ENCODE results near the gene ATG7.

ATG7 gene

DNA sequence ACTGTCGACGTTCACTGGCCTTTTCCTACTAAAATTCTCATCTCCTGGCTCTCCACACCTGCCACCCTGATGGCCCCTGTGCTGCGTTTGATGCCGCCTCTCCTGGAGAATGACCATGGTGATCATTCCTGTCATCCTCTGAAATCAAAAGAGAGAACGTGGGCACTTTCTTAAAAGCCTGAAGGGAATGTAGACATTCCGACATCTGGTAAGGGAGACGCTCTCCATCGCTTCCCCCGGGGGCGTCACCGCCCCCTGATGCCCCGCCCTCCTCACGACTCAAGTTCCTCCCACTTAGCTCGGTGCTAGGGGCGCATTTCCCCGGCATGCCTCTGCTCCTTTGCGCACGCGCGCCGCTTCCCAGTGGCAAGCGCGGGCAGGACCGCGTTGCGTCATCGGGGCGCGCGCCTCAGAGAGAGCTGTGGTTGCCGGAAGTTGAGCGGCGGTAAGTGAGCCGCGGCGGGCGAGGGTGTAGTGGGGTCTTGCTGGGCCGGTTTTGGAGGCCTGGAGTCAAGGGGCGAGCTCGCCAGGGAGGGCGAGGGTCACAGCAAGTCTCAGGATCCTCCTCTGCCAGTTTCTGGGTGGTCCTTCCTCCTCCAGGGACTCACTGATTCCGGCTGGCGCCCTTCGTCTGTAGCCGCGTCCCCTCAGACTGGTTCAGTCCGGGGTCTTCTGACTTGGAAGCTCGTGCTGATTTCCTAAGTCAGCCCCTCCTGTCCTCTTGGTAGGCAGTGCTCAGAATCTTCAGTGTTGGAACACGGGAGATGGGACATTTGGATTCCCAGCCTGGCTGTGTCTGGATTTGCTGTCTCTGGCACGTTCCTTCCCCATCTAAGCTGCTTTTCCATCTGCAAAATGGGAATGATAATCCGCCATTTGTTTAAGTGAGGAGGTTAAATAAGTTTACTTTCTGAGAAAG, at the start of gene ATG7:
Gene ATG7, plus strand, starts transcription at position 412 of the 919 bp plus-strand sequence. CDS start 26,299 bp downstream, outside the sequence.
- peak; percentile 99 for DNase-seq

DNA sequence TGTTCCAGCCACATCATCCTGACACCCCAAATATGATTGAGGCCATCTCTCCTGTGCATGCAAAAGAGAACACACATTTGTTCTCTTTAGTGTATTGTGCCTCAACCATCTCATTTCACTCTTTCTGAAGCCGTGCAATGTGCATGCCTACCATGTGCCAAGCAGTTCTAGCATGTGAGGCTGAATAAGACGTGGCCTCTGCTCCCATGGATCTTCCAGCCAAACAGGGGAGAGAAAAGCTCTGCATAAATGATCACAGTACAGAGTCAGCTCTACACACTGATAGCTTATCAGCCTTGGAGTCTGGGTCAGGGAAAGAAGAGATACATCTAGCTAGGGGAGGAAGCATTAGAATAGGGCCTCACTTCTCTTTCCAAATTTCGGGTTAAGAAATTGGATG, 48.2 kb upstream of the ATG7 start:
- DNase-seq, result no peak

GRCh38 chr3:11224870-11225229, 47.3 kb upstream of the ATG7 start:
- DNase-seq, result no peak

- DNase-seq, result no peak
These were observed 46.2 kb upstream of the ATG7 start for GRCh38 chr3:11226042-11226370.

GRCh38 chr3:11228041-11228440, 44.2 kb upstream of the ATG7 start:
- no peak for DNase-seq

GRCh38 chr3:11230125-11230524, 42.1 kb upstream of the ATG7 start:
- DNase-seq, result no peak

DNA sequence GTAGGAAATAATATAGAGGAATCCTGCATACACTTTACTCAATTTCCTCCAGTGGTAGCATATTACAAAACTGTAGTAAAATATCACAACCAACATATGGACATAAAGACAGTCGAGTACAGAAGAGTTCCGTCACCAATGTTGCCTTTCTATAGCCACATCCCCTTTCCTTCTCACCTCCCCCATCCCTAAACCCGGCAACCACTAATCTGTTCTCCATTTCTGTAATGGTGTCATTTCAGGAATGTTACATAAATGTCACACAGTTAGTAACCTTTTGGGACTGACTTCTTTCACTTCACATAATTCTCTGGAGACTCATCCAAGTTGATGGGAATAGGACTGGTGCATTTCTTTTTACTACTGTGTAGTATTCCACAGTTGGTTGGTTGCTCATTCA, 41.4 kb upstream of the ATG7 start:
- DNase-seq, result no peak

- DNase-seq, result no peak
These were observed 36.8 kb upstream of the ATG7 start for GRCh38 chr3:11235385-11235784.

DNA sequence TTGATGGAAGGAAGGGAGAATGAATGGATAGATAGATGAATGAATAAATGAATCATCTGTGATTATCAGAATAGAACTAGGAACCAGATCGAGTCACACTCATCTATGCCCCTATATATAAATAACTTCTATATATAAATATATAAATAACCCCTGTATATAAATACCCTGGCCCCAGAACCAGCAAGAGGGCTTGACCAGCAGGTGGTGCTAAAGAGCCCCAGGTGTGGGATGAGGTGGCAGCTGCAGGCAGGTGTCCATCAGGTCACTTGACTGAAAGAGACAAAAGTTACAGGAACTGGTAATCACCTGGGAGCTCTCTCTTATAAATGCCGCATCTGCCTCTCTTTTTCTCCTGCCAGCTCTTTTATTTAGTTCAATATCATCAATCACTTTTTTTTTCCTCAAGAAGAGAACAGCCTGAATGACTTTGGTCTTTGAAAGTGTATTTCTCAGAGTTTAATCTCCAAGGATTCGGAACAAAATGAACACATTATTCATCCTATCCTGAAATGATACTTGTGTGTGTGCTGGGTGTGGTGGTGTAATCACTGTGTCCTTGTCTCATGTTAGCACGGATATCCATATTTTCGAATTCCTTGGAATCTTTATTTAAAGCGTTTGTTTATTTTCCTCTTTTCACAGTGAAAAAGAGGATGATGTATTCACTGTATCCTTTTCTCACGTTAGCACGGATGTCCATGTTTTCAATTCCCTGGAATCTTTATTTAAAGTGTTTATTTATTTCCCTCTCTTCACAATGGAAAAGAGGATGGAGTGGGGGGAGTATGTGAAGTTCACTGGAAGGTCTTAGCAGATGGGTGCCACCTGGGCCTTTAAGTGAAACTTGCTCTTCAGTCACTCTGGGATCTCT, 35.4 kb upstream of the ATG7 start:
- DNase-seq, result peak; percentile 62

DNA sequence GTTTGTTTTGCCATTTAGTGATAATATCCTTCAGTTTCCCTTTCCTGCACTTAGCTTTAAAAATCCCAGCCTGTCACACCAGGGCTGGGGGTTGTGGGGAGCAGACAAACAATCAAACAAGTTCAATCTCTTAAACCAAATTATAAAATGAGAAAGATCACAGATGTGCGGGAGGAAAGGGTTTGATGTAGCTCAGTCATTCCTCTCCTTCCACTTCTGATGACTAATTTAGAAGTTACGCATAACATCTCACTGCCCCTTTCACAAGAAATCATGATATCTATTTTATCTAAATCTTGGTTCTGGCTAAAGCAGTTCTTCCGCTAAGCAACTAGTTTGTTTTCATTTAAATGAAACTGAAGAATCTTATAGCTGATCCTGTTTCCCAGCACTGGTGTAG, 34.1 kb upstream of the ATG7 start:
- no peak for DNase-seq

DNA sequence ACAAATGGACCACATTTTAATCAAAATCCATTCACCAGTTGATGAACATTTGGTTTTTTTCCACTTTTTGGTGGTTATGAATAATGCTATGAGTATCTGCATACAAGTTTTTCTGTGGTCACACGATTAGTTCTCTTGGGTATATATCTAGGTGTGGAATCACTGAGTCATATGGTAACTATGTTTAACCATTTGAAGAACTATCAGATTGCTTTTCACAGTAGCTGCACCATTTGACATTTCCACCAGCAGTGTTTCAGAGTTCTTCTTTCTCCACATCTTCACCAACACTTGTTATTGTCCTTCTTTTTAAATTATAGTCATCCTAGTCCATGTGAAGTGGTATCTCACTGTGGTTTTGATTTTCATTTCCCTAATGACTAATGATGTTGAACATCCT, 33.3 kb upstream of the ATG7 start:
- DNase-seq, result peak; percentile 36

DNA sequence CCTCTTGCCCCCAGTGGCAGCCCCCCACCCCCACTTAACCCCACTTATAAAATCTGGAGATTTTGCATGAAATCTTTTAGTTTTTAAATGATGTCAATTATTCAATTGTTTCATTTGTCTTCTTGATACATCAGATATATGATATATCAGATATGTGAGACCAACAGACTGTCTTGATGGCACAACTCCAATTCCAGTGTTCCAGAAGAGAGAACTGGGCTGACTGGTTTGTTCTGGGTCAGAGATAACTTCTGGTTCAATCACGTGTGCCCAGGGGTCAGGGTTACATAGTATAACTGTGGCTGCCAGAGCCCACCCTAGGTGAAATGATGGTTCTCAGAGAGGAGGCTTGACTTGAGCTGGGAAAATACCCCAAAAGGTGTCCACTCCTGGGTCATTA, 32.4 kb upstream of the ATG7 start:
- DNase-seq, result no peak

DNA sequence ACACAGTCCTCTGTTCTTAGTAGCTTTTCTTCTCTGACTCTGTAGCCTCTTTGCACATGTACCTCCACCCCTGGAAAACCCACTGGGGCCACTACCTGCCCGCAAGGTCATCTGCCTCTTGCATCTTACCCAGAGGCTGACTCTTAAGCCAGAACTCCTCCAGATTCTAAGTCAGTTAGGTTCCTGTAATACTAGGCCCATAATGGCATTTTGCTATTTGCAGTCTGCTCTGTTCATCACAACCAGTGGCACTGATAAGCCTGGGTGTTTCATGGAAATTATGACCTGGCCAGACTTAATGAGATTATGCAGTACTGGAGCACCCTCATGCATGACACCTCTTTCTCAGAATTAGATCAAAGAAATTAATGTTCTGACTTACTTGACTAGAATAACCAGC, 31.7 kb upstream of the ATG7 start:
- DNase-seq, result no peak

DNA sequence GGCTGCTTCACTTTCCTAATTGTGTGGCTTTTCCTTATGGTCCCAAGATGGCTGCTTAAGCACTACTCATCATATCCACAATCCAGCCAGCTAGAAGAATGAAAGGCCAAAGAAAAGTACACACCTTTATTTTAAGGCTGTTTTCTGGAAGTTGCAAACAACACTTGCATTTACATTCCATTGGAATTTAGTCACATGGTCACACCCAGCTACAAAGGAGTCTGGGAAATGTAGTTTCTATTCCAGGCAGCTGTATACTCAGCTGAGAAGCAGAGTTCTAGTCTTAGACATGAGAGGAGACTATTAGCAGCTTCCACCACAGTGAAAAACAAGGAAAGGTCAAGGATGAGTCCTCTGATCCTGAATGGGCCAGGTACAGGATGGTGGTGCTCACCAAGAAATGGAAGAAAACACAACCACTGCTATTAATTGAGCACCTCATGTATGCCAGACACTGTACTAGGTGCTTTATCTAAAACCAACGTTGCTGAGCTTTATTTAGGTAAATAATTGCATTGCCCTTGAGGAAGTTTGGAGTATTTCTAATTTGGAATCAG, 28.0 kb upstream of the ATG7 start:
- DNase-seq, result no peak

- DNase-seq, result no peak
These were observed 26.9 kb upstream of the ATG7 start for GRCh38 chr3:11245276-11245675.

DNA sequence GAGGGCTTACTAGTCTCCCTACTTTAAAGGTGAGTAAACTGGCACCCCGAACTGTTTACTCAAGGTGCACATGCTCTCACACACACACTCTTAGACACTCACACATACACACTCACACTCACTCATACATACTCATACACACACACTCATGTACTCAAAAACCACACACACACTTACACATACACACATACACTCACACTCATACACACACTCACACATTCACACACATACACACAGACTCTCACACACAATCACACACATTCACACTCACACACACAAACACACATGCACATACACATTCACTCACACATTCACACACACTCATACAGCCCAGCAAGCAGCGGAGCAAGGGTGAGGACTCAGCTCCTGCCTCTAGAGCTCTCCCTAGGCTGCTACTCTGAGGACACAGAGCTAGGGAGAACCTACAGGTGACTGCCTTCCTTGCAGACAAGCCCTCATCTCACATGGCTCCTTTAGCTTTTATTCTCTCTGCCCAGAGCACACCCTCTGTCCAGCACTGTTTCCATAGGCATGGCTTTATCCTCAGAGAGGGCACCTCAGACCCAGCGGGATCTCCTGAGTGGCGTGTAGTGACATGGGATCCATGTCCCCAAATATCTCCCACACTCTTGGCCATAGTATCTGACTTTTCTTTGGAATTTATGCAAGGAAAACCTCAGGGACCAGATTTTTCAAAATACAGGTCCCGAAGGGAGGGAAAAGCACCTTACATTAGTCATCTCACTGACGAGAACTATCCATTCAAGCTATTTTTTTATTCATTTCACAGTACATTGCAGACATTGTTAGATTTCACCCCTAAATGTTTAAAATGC, 26.2 kb upstream of the ATG7 start:
- no peak for DNase-seq

GRCh38 chr3:11246663-11246970, 25.6 kb upstream of the ATG7 start:
- no peak for DNase-seq

- no peak for DNase-seq
These were observed 24.8 kb upstream of the ATG7 start for GRCh38 chr3:11247362-11247761.

DNA sequence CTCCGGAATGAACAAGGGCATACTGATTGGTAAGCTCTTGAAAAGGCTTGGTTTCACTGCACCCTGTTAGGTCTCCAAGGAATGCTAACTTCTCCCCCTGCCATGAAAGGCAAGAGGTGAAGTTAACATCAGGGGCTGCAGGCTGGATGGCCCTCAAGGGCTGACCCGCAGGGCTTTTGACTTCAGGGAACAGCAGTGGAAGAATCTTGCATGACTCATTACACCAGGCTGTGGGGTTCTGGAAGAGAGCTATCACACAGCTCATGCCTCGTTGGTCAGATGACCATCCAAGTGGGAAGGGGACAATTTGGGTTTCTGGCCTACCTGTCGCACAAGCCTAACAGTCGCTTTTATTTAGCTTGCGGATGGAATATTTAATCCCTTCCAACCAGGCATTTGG, 23.6 kb upstream of the ATG7 start:
- DNase-seq, result no peak

- DNase-seq, result no peak
These were observed 21.0 kb upstream of the ATG7 start for GRCh38 chr3:11250902-11251806.

GRCh38 chr3:11251807-11252176, 20.4 kb upstream of the ATG7 start:
- DNase-seq, result no peak

GRCh38 chr3:11254876-11255275, 17.3 kb upstream of the ATG7 start:
- DNase-seq, result no peak

All from hematopoietic multipotent progenitor cell treated with erythropoietin and hydrocortisone succinate and interleukin-3 and kit ligand, for 4 days (in vitro differentiated cells).